K562 (cell line): ENCODE results near the gene DIAPH1. TPM values are rescaled to one million over a fixed set of nuclear protein-coding genes. Genes with fewer than 3 reads are reported as not detected.

ENCODE experiments used
- BACH1 ChIP-seq: fragments of 200-800 bp; sonication (Bioruptor generic); IDR thresholded peaks from 2 replicates; pipeline ENCODE4 v1.6.1; 2016; ENCODE audit warnings: missing genetic modification characterization, missing compliant biosample characterization
- CAMTA2 ChIP-seq: fragments of 250-450 bp; sonication (Bioruptor Pico); conservative IDR thresholded peaks from 2 replicates; pipeline ENCODE4 v1.5.1; 2022
- CHD4 ChIP-seq: fragments of 200-600 bp; sonication (generic); IDR thresholded peaks from 3 replicates; pipeline ENCODE4 v1.6.1; 2012; ENCODE audit warnings: low read depth, mild to moderate bottlenecking, mixed read lengths, low read length, inconsistent platforms; ENCODE audit not compliant: insufficient read depth, insufficient replicate concordance, poor library complexity, severe bottlenecking
- CTCF ChIP-seq, 3 experiments: IDR thresholded peaks in 2 of 3; conservative IDR thresholded peaks in 1 of 3; 2 replicates each; pipeline ENCODE4 v1.5.1; 2011 to 2012; ENCODE audit warnings: low read length in 3 of 3, mild to moderate bottlenecking in 3 of 3, control low read depth in 2 of 3, improper control_type of control experiment in 1 of 3, inconsistent platforms in 1 of 3, low read depth in 1 of 3, mixed read lengths in 1 of 3, moderate library complexity in 1 of 3; ENCODE audit not compliant: insufficient read depth in 2 of 3
- DPF2 ChIP-seq: fragments of 450-650 bp; IDR thresholded peaks from 2 replicates; pipeline ENCODE4 v1.6.1; 2016
- EHMT2 ChIP-seq: fragments of 450-650 bp; IDR thresholded peaks from 2 replicates; pipeline ENCODE4 v1.6.1; 2018; ENCODE audit warnings: antibody characterized with exemption
- ETV5 ChIP-seq: sonication (generic); formaldehyde crosslinking; IDR thresholded peaks from 2 replicates; pipeline ENCODE4 v1.4.0; 2020; ENCODE audit warnings: low read depth, mild to moderate bottlenecking, missing genetic modification reagents
- HNRNPH1 ChIP-seq: fragments of 200-400 bp; formaldehyde crosslinking; optimal IDR thresholded peaks from 2 replicates; pipeline ENCODE3; 2017; ENCODE audit warnings: low read depth, mild to moderate bottlenecking, low read length, moderate library complexity
- KLF16 ChIP-seq: IDR thresholded peaks from 2 replicates; pipeline ENCODE4 v1.6.1; 2016; ENCODE audit warnings: antibody characterized with exemption
- MCM2 ChIP-seq: fragments of 450-650 bp; IDR thresholded peaks from 2 replicates; pipeline ENCODE4 v1.6.1; 2017; ENCODE audit warnings: low read depth, mild to moderate bottlenecking
- MXD1 ChIP-seq: fragments of 250-450 bp; sonication (Bioruptor Pico); IDR thresholded peaks from 2 replicates; pipeline ENCODE4 v1.8.0; 2021; ENCODE audit warnings: borderline replicate concordance, mild to moderate bottlenecking, moderate library complexity; ENCODE audit not compliant: poor library complexity, severe bottlenecking
- NFE2L1 ChIP-seq: fragments of 450-650 bp; IDR thresholded peaks from 2 replicates; pipeline ENCODE4 v1.6.1; 2016; ENCODE audit warnings: missing genetic modification characterization, low read depth, mild to moderate bottlenecking, missing compliant biosample characterization, moderate library complexity, borderline replicate concordance
- PHF20 ChIP-seq: fragments of 450-650 bp; IDR thresholded peaks from 2 replicates; pipeline ENCODE4 v1.6.1; 2018; ENCODE audit not compliant: partially characterized antibody
- POLR2H ChIP-seq: IDR thresholded peaks from 2 replicates; pipeline ENCODE4 v1.6.1; 2016; ENCODE audit warnings: missing genetic modification characterization, low read depth, mild to moderate bottlenecking, control low read depth, missing compliant biosample characterization, moderate library complexity
- SLC30A9 ChIP-seq: fragments of 250-450 bp; sonication (Bioruptor Pico); IDR thresholded peaks from 2 replicates; pipeline ENCODE4 v1.8.0; 2022; ENCODE audit warnings: mild to moderate bottlenecking, moderate library complexity
- SMARCA4 ChIP-seq: fragments of 450-650 bp; IDR thresholded peaks from 2 replicates; pipeline ENCODE4 v1.6.1; 2016
- SP2 ChIP-seq: IDR thresholded peaks from 2 replicates; pipeline ENCODE4 v1.6.1; 2011; ENCODE audit warnings: mild to moderate bottlenecking, low read depth, low read length, moderate library complexity; ENCODE audit not compliant: poor library complexity, severe bottlenecking; ENCODE audit errors: extremely low read depth
- TEAD1 ChIP-seq, 2 experiments: fragments of 450-650 bp in 1 of 2; sonication (generic) in 1 of 2; formaldehyde crosslinking; IDR thresholded peaks; 2 replicates each; pipeline versions ENCODE4 v1.4.0 to v1.8.0; 2020 to 2022; ENCODE audit warnings: mild to moderate bottlenecking in 2 of 2, missing genetic modification reagents in 1 of 2
- XRCC4 ChIP-seq: IDR thresholded peaks from one replicate; pipeline ENCODE4 v1.6.1; 2011; ENCODE audit not compliant: insufficient read depth, insufficient read length; ENCODE audit errors: extremely low read depth
- ZBTB34 ChIP-seq: fragments of 250-450 bp; sonication (Bioruptor Pico); IDR thresholded peaks from 2 replicates; pipeline ENCODE4 v1.8.0; 2021; ENCODE audit warnings: mild to moderate bottlenecking, moderate library complexity
- ZBTB7A ChIP-seq: IDR thresholded peaks from 2 replicates; pipeline ENCODE4 v1.6.1; 2011; ENCODE audit warnings: low read depth, mild to moderate bottlenecking, low read length, moderate library complexity, borderline replicate concordance; ENCODE audit not compliant: control insufficient read depth
- ZNF140 ChIP-seq: fragments of 250-450 bp; sonication (Bioruptor Pico); IDR thresholded peaks from 2 replicates; pipeline ENCODE4 v1.8.0; 2021; ENCODE audit warnings: moderate library complexity, mild to moderate bottlenecking, inconsistent platforms
- ZNF316 ChIP-seq: fragments of 450-650 bp; IDR thresholded peaks from 2 replicates; pipeline ENCODE4 v1.6.1; 2016
- ZNF449 ChIP-seq: fragments of 250-450 bp; sonication (Bioruptor Pico); IDR thresholded peaks from 2 replicates; pipeline ENCODE4 v1.8.0; 2022; ENCODE audit warnings: moderate library complexity, mild to moderate bottlenecking, inconsistent platforms
- polyA plus RNA-seq, 8 experiments: library from polyadenylated mRNA; depleted of rRNA in 4 of 8; stranded (reverse) in 5 of 8; unstranded in 3 of 8; fragments of >200 nt; fragmentation: Nextera tagmentation in 2 of 8; fragmentation: Illumina TruSeq in 1 of 8; extraction: Ambion mirVana in 2 of 8; extraction: Trizol in 1 of 8; gene quantifications; 2 replicates each; pipeline versions ENCODE4 v1.2.1 to v1.2.3, GENCODE V29; 2011 to 2014; ENCODE audit warnings: inconsistent platforms in 1 of 8, missing spikeins in 1 of 8
- total RNA-seq, 7 experiments: library from RNA; depleted of rRNA in 6 of 7; stranded (reverse); fragments of >200 nt in 6 of 7; fragmentation: Illumina TruSeq in 2 of 7; extraction: Trizol in 2 of 7; gene quantifications; 2 replicates each; pipeline versions ENCODE4 v1.2.1 to v1.2.3, GENCODE V29; 2011 to 2021; ENCODE audit warnings: low replicate concordance in 1 of 7

Gene DIAPH1
- total and polyA plus RNA-seq, 9 of the 15 experiments (the other 6 are each of a cell fraction or from before 2014, with no cell fraction given) = 60.8 to 328 (median 97.8) TPM

GRCh38 chr5:141641634-141642267 is 23.0 kb upstream of the DIAPH1 start (continued):
- TF ChIP-seq ZBTB34 (CRISPR knock-in tag) (no peak), ZNF316 (peak; percentile 93), DPF2 (peak; percentile 72), CTCF (IDR thresholded peaks at IDR 0.05 in 2 of 3, conservative IDR thresholded peaks at IDR 0.05 in 1 of 3; ENCODE audit: insufficient read depth in 2 of 3, low read depth in 1 of 3, low read length in 3 of 3) (peak; percentile 48 to 68 (median 49); a peak in 5 of 6 replicates), KLF16 (0 out of 2 replicates have a peak, but pooled peaks have one; percentile 12), ZNF140 (CRISPR knock-in tag) (no peak), TEAD1 (CRISPR knock-in tag; IDR thresholded peaks at IDR 0.05) (peak in 1 of 2 experiments; percentile 21; a peak in 1 of 4 replicates), ZNF449 (CRISPR knock-in tag) (no peak), BACH1 (tag) (peak; percentile 83), ETV5 (CRISPR knock-in tag) (no peak), EHMT2 (peak; percentile 89), SLC30A9 (CRISPR knock-in tag) (no peak), SP2 (no peak), PHF20 (no peak), POLR2H (tag) (no peak), SMARCA4 (peak; percentile 54; the same call in 1 of the 2 replicates), HNRNPH1 (no peak), ZBTB7A (no peak), CAMTA2 (no peak), CHD4 (no peak), MXD1 (CRISPR knock-in tag) (no peak), XRCC4 (no peak), NFE2L1 (tag) (peak; percentile 30; the same call in 1 of the 2 replicates), MCM2 (no peak)
